KBM-7 (cell line): Measurements from ENCODE around the gene TBC1D17.

Experiments used
- DNase-seq: peaks from one replicate; pipeline ENCODE4 v3.0.0-alpha.2; 2015
- in situ Hi-C: fragments of 300-500 bp; cut with MboI; formaldehyde crosslinking; loops from 2 replicates; pipeline ENCODE4 v1.14.3; 2020; ENCODE audit warnings: low sequenced_read_pairs, low pct_unique_long_range_greater_than_20kb, mixed read lengths

The TBC1D17 gene

GRCh38 chr19:49872245-49873128, 5.0 kb upstream of the TBC1D17 start:
- no peak for DNase-seq
- in situ Hi-C loops = no loop called here

GRCh38 chr19:49873129-49873521, 4.4 kb upstream of the TBC1D17 start:
- in situ Hi-C loops = no loop called here
- no peak for DNase-seq

GRCh38 chr19:49873834-49874233, 3.7 kb upstream of the TBC1D17 start:
- in situ Hi-C loops = no loop called here
- no peak for DNase-seq

GRCh38 chr19:49874503-49875157, 2.9 kb upstream of the TBC1D17 start:
- in situ Hi-C loops = no loop called here
- DNase-seq = no peak

GRCh38 chr19:49875177-49875576, 2.3 kb upstream of the TBC1D17 start:
- in situ Hi-C loops = no loop called here
- no peak for DNase-seq

- in situ Hi-C loops = no loop called here
- peak; percentile 71 for DNase-seq
Measured at GRCh38 chr19:49875857-49876421, 1.6 kb upstream of the TBC1D17 start.

- in situ Hi-C loops = no loop called here
- DNase-seq = peak; percentile 100
Measured at GRCh38 chr19:49876422-49877019, 981 bp upstream of the TBC1D17 start.

GRCh38 chr19:49877879-49878743, 609 bp downstream of the TBC1D17 start:
- DNase-seq = peak; percentile 91
- in situ Hi-C loops = no loop called here

- DNase-seq = no peak
- in situ Hi-C loops = no loop called here
Measured at GRCh38 chr19:49878744-49879070, 1.2 kb downstream of the TBC1D17 start.

- peak; percentile 34 for DNase-seq
Measured at GRCh38 chr19:49879243-49879963, 1.9 kb downstream of the TBC1D17 start.

GRCh38 chr19:49880162-49880869, 2.8 kb downstream of the TBC1D17 start:
- no peak for DNase-seq
- in situ Hi-C loops = no loop called here

More at GRCh38 chr19:49879243-49879963, 1.9 kb downstream of the TBC1D17 start:
- in situ Hi-C loops = no loop called here

- in situ Hi-C loops = no loop called here
Measured at GRCh38 chr19:49881186-49881585, 3.7 kb downstream of the TBC1D17 start.

GRCh38 chr19:49881672-49882394, 4.3 kb downstream of the TBC1D17 start:
- DNase-seq = no peak
- in situ Hi-C loops = no loop called here

More at GRCh38 chr19:49881186-49881585, 3.7 kb downstream of the TBC1D17 start:
- DNase-seq = no peak

- DNase-seq = no peak
- in situ Hi-C loops = no loop called here
Measured at GRCh38 chr19:49882643-49883042, 5.1 kb downstream of the TBC1D17 start.

GRCh38 chr19:49883094-49883493, 5.6 kb downstream of the TBC1D17 start:
- DNase-seq = no peak
- in situ Hi-C loops = no loop called here

GRCh38 chr19:49884109-49884508, 6.6 kb downstream of the TBC1D17 start:
- in situ Hi-C loops = no loop called here

GRCh38 chr19:49884760-49885159, 7.3 kb downstream of the TBC1D17 start:
- no peak for DNase-seq
- in situ Hi-C loops = no loop called here

More at GRCh38 chr19:49884109-49884508, 6.6 kb downstream of the TBC1D17 start:
- DNase-seq = no peak
